Activated T-cell treated with anti-CD3 and anti-CD28 coated beads, Interleukin-2, amount 50 U/mL, for 48 hours (primary cell): ENCODE results near the gene TBX1.

Experiments used
- DNase-seq, 2 experiments: peaks; one replicate each; pipeline ENCODE4 v3.0.0-alpha.2; 2020

TBX1 gene

DNA sequence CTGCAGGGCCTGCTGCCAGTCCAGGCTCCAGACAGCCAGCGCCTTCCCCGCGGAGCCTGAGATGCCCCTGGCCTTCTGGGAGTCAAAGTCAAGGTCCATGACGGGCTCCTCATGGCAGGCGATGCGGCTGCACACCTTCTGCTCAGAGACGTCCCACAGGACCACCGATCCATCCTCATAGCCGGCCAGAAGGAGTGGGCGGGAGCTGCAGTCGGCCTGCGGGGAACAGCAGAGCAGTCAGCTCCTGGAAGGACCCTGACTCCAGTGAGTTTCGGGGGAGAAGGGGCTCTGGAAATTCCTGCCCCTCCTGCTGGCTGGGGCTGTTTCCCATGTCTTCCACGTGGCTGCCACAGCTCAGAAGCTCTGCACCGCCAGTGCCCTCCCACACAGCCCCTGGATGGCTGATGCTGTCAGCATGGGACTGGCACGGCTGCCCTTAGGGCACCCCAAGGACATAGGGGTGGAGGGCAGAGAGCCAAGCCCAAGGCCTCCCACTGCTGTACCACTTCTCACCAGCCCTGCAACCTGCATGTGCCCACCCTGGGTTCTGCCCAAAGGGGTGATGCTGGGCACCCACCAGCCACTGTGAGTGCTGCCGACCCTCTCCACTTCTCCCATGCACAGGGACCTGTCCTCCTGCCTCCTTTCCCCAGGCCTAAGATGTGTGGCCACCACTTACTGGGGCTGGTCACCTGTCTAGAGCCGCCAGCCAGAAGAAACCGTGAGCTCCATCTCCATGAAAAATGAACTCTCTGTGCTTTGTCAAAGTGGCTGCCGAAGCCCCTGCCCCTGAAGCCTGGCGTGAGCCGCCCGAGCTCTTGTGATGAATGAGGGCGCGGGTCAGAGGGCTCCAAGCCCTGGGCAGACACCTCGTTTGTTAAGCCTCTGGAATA lies 41.7 kb downstream of the TBX1 start:
- DNase-seq, result no peak

DNA sequence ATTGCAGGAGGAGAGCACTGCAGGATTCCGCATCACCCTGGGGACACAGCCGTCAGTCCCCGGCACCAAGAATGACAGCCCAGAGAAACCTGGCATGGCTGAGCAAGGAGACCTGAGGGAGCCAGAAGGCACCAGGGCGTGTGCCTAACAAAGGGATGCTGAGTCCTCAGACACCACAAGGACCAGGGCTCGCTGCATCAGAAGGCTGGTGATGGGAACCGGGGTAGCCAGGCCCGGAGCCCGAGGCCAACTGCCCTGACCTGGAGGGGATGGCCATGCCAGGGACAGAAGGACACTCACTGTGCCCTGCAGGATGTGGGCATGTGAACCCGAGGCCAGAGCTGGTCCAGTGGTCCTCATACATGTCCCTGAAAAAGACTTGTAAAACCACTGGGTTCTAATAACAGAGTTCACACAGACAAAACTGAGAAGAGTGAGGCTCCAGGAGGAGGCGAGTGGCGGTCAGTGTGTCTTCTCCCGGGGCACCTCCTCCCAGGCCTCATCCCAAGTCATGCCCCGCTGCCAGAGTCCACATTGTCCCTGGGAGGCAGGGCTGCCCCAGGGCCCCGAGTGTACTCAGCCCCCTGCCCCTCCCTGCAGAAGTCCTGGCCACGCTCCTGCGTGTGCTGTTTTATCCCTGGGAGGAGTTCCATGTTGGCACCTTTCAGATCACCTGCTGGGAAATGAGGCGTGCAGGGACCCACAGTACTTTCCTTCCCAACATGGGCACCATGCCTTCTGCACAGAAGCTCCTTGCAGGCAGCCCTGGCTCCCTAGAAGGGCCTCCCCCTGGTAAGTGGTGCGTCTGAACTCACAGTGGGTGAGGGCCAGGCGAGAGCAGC lies 42.5 kb downstream of the TBX1 start:
- no peak for DNase-seq

DNA sequence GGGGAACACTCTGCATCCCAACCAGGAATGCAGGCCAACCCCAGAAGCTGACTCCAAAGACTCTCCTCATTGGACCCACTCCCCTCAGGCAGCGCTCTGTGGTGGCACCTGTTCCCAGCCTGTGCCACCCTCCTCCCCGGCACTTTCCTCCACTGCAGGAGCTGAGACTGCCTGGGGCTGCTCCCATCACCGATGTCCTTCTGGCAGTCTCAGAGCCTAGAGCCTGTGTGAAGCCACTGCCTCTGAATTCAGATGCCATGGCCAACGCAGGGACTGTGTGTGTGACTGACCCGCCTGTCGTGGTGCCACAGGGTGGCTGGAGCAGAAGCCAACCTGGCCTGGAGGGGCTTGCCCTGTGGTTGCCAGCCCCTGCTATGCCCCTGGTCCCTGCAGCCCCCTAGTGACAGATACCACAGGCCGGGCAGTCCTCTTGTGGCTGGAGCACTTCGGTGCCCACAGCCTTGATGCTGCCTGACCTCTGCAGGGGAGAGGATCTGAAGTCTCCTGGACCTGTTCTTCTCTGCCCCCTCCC lies 43.2 kb downstream of the TBX1 start:
- no peak for DNase-seq

DNA sequence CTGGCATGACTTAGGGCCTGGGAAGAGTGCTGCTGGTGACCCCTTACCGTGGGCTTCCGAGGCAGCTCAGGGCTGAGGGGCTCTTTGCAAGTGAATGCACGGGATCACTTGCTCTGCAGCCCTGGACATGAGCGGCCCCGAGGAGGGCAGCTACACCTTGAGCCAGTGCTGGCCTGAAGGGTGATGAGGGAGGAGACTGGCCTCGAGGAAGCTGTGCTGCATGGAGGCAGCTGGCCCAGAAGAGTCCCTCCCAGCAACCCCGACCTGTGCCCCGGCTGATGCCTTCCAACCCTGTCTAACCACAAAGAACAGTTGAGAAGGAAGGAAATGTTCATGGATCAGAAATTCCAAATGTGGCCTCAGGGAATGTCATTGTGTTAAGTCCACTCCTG lies 45.2 kb downstream of the TBX1 start:
- DNase-seq, result no peak

DNA sequence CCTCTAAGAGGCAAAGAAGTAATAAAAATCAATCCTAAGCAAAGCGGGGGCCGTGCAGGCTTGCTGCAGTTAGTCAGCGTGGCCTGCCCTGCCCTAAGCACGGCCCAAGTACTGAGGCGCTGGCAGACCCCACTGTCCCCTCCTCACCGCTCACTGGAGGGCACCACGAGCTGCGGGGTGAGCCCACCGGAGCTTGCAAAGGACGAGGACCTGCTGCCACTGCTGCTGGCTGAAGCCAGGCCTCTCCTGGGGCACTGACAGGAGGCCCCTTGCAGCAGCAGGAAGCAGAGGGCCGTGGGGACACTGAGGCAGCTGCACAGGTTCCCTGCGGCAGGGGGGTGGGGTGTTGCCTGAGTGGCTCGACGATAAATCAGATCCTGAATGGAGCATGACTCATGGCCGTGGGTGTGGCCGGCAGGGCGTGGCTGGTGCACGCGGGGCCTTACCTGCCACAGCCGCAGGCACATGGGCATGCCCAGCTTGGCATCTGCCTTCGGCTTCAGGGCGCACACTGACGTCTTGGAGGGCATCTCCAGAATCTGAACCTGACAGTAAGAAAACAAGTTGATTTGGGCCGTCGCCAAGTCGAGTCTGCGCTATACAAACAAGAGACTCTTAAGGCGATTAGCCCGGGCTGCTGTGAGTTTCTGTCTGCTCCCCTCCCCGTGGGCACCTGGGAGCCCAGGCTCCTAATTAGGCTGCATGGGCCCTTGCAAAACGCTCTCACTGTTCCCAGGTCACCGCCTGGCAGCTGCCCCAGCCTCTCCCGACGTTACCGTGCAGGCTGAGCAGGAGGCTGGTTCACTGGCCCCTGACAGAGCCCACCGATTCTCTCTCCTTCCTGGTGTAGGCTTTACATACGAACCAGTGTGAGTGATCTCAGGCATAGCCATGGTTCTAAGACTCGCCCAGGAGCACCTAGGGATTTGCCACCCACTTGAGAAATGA lies 45.9 kb downstream of the TBX1 start:
- DNase-seq, result no peak

DNA sequence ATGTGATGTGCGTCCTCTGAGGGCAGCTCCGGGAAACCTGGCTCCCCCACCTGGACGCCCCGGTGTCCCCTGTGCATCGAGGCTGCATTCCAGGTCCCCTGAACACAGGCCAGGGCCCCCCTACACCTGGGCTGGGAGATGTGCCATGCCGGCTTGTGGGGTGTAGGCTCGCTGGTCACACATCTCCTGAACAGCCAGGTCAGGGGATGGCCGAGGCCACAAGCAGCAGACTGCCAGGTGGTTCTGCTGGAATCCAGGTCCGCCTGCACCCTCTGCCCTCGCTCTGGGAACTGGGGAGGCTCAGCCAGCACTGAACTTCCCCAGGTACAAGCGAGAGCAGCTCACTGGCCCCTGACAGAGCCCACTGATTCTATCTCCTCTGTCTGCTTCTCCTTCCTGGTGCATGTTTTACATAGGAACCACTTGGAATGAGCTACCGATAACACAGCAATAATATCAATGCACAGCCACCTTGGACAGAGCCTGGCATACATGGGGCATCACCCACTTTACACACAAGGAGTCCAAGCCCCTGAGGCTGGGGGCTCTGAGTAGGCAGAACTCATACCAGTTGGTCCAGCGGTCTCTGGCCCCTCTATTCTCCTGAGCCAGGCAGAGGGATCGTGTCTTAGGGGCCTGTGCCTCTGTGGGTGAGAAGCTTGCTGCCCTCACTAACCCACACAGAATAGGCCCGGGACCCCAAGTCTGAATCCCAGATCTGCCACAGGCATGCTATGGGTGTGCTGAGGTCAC lies 46.8 kb downstream of the TBX1 start:
- DNase-seq, result no peak

DNA sequence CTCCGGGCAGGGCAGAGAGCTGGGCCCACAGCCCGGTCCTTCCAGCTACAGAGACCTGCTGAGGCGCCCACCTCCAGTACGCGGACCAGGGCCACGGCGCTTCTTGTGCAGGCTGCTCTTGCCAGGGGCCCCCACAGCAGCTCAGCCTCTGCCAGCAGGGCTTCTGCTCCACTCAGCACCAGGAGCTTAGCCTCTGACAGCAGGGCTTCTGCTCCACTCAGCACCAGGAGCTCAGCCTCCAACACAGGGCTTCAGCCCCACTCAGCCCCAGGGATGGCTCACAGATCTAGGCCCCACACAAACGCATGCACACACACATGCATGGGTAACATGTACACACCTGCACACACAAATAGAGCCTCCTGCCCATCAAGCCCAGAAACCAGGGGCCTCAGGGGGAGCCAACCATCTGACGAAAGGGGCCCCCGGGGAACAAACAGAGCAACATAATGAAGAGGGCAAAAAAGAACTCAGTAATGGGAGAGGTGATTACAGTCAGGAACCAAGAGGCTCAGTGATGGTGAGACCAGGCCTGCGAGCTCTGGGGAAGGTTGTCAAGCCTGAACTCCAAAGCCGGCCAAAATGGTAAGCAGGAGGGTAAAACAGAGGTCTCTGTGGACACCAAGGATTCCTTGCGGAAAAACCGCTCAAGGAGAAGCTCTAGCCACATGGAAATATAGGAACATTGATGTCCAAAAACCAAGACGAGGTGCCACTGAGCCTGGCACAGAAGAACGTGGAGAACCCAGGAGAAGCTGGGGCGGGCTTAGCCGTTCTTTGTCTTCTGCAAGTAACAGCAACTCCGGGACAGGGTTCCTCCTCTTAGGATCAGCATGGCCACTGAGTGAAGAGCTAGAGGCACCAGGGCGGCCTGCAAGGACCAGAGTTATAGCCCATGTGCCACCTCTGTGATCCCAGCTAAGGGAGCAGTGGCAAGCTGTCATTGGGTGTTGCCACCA lies 47.6 kb downstream of the TBX1 start:
- DNase-seq, result no peak

DNA sequence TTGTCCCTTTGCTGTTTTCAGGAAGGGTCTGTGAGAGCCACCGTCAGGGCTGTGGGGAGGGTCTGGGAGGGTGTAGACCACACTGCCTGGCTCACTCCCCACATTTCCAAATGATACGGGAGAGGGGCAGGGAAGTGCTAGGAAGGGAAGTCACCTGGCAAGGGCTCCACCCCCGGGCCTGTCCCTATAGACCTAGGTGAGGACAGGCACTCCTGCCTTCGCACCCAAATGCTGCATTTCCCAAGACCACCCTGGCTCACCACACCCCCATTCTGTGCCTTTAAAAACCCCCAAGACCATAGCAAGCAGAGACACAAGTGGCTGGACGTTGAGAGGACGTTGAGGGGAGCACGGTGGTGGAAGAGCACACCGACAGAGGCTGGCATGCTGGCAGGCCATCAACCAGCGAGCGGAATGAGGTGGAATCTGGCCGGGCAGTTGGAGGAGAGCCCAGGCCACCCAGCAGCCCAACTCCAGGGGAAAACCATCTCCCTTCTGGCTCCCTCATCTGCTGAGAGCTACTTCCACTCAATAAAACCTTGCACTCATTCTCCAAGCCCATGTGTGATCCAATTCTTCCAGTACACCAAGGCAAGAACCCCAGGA lies 48.4 kb downstream of the TBX1 start:
- DNase-seq, result no peak

DNA sequence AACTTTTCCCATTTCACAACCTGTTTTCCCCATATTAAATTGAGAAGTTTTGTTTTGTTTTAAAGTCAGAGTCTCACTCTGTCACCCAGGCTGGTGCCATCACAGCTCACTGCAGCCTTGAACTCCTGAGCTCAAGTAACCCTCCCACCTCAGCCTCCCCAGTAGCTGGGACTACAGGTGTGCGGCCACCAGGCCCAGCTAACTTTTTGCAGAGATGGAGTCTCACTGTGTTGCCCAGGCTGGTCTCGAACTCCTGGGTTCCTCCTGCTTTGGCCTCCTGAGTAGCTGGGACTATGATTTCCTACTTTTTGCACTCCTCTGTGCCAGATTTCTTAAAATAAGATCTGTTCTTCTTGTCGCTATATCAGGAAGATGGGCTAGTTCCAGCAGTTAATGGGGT lies 49.2 kb downstream of the TBX1 start:
- no peak for DNase-seq

DNA sequence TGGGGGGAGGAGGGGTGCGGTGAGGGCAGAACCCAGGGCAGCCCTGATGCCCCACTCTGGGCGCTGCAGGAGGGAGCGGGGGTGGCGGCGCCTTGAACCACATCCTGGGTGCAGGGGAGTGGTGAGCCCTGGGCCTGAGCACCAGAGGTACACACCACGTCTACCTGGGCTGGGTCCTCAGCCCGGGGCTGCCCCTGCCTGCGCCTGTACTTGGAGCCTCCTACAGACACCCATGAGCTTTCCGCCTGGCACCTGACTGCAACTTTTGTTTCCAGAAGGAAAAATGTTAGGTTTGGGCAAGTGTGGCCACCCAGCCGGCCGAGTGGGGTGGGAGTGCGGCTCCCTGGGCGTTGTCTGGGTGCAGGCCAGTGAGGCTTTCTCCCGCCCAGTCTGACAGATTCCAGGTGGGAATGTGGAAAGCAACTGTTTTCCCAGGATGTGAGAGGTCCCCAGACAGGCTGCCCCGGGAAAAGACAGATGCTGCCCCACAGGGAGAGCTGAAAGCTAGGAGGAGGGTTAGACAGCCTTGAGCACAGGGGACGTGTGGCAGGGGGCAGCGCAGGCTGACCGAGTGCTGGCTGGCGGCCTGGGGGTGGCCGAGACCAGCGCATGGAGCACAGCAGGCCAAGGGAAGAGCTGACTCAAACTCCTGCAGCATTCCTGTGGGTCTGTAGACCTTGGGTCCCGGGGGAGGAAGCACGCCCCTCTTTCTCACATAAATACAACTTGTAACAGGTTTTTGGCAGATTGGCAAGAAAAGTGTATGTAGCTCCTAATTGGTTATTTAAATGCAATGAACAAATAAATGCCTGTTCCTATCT lies 50.0 kb downstream of the TBX1 start:
- DNase-seq, result no peak

DNA sequence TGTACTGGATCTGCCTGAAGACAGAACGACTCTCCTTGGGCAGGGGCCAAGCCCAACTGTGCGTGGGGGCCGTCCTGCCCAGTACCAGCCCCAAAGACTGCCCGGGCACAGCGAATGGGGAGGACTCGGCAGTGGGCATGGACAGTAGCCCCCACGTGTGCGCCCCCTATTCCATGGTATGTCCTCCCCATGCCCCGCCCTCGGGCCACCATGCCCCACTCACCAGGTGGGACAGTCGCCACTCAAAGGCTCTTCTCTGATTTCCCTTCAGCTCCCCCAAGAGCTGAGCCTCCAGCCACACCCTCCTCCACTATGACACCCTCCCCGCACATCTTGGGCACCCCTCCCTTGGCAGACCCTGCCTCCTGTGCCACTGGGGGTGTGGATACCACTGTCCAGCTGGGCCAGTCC lies 50.6 kb downstream of the TBX1 start:
- DNase-seq, result no peak

DNA sequence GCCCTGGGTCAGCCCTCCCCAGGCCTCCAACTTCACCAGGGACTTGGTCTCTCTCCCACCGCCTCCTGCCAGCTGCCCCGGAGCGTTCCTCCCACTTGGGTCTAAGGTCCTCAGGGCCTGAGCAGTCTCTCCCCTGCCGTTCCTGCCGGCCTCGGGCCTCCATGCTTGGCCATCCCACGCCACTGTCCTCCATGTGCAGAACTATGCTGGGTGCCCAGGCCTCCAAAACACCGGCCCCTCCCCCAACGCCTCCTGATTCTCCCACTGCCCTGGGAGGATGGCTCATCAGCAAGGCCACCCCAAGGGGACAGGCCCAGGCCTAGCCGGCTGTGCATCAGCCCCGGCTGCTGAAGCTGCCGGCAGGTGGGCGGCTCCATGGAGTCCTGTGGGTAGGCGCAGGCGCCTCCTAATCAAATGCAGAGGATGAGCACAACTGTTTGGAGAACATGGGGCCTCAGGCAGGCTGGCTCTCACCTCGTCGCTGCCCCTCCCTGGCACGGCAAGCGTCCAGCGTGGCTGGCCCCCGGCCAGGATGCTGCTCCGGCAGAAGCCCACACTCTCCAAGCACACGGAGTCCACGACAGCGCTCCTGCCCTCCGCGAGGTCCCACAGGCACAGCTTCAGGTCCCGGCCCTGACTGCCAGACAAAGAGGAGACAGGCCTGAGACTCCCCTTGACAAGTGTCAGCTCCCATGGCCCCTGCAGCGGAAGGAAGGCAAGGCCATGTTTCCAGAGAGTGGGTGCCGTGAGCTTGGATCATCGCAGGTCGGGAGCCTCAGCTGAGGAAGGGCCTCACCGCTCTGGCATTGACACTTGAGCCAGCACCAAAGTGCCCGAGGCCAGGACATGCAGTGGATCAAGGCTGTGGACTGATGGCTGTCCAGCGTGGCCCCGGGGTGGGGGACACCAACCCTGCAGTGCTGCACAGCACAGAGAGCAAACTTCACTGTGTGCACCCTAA lies 51.5 kb downstream of the TBX1 start:
- no peak for DNase-seq

DNA sequence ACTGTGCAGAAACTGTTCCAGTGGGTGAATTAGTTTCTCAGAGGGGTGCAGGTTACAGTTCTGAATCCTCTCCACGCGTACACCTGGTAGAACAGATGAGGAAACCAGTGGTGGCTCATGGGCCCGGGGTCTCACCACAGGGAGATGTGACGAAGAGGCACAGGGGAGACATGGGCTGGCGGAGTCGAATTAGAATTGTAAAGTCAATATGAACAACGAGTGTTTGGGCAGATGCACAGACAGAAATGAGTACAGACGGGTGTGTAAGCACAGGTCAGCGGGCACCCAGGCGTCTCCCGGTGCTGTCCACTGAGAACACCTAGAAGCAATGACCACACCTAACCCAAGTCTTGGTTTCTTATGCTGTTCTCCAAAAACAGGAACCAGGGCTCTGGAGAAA lies 52.3 kb downstream of the TBX1 start:
- no peak for DNase-seq

DNA sequence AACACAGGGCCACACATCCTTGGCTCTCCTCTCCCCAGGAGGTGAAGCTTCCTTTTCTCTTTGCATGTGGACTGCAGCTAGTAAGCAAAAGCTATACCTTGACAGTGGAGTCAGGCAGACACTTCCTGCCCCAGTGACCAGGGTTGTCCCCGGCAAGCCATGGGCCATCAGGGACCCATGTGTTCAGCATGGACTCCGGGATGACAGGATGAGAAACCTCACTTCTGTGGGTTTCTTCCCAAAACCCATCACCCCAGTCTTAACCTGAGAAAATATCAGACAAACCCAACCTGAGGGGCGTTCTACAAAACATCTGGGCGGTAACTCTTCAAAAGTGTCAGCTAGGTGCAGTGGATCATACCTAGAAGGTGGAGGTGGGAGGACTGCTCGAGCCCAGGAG lies 53.9 kb downstream of the TBX1 start:
- DNase-seq, result no peak

DNA sequence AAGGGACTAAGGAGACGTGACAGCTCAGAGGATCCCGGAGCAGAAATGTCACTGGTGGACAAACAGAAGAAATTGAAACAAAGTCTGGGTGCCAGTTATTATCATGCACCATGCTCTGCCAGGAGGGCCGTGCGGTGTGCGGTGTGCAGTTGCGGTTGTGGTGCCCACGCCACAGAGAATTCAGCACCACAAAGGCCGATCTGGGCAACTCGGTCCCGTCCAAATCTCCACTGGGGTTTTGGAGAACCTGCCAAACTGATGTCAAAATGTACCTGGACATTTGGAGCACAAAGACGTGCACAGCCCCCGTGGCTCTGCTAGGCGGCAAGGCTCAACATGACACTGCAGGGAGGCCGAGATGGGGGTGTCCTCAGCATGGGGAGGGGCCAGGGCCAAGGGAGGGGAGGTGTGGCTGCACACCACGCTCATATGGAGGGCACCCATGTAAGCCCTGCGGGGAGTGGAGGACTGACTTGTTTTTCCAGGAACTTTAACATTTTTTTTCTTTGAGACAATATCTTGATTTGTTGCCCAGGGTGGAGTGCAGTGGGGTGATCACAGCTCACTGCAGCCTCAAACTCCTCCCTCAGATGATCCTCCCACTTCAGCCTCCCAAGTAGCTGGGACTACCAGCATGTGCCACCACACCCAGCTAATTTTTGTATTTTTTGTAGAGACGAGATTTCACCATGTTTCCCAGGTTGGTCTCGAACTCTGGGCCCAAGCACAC lies 54.7 kb downstream of the TBX1 start:
- DNase-seq, result no peak

DNA sequence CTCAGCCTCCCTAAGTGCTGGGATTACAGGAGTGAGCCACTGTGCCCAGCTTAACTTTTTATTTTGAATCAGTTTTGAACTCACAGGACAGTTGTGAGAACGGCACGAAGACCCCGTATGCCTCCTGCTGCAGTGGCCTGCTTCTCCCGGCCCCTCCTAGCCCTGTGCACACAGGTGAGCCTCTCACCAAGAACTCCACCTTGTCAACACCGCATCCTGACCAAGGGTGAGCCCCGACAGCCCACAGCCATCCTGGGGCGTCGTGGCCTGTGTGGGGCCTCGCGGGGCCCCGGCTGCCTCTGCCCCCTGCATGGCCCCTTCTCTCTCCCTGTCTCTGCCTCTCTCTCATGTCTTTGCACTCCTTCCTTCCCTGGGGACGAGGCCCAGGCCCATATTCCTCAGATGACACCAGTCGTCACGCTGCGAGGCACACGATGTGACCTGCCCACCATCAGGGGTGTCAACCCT lies 55.3 kb downstream of the TBX1 start:
- no peak for DNase-seq
